GM10266 (cell line): Measurements from ENCODE around the gene PALD1.
"Not testable (repeated sequence)": the region's sequence is repeated elsewhere in the genome, so short reads cannot be mapped to it uniquely, and the experiment has no call there.

Experiments
- DNase-seq: peaks from one replicate; pipeline ENCODE4 v3.0.0; 2012; ENCODE audit errors: extremely low spot score
- TF ChIP-seq, protein P1 (sequence below): IDR thresholded peaks from 2 replicates; pipeline ENCODE4 v1.5.1; 2012; ENCODE audit warnings: mild to moderate bottlenecking, low read depth; ENCODE audit not compliant: control insufficient read depth, insufficient read depth; ENCODE audit errors: missing control alignments

Gene PALD1

DNA sequence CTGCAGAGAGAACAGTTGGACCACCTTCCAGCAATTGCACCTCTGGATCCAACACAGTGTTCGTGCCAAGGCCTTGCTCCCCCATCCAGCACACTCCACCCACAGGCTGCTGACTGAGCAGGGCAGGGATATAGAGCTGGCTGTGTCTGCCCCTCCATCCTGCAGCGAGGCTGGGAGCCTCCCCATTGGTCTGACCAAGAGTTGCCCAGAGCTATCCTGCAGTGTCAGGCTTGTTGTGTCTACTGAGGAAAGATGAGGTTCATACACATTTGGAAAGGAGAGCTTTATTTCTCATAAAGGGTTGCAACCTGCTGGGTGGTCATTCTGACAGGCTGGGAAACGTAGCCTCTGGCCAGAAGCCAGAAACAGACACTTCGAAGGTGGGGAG, 96.9 kb downstream of the PALD1 start:
- no peak for DNase-seq
- TF ChIP-seq, protein P1, sequence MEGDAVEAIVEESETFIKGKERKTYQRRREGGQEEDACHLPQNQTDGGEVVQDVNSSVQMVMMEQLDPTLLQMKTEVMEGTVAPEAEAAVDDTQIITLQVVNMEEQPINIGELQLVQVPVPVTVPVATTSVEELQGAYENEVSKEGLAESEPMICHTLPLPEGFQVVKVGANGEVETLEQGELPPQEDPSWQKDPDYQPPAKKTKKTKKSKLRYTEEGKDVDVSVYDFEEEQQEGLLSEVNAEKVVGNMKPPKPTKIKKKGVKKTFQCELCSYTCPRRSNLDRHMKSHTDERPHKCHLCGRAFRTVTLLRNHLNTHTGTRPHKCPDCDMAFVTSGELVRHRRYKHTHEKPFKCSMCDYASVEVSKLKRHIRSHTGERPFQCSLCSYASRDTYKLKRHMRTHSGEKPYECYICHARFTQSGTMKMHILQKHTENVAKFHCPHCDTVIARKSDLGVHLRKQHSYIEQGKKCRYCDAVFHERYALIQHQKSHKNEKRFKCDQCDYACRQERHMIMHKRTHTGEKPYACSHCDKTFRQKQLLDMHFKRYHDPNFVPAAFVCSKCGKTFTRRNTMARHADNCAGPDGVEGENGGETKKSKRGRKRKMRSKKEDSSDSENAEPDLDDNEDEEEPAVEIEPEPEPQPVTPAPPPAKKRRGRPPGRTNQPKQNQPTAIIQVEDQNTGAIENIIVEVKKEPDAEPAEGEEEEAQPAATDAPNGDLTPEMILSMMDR = no peak

DNA sequence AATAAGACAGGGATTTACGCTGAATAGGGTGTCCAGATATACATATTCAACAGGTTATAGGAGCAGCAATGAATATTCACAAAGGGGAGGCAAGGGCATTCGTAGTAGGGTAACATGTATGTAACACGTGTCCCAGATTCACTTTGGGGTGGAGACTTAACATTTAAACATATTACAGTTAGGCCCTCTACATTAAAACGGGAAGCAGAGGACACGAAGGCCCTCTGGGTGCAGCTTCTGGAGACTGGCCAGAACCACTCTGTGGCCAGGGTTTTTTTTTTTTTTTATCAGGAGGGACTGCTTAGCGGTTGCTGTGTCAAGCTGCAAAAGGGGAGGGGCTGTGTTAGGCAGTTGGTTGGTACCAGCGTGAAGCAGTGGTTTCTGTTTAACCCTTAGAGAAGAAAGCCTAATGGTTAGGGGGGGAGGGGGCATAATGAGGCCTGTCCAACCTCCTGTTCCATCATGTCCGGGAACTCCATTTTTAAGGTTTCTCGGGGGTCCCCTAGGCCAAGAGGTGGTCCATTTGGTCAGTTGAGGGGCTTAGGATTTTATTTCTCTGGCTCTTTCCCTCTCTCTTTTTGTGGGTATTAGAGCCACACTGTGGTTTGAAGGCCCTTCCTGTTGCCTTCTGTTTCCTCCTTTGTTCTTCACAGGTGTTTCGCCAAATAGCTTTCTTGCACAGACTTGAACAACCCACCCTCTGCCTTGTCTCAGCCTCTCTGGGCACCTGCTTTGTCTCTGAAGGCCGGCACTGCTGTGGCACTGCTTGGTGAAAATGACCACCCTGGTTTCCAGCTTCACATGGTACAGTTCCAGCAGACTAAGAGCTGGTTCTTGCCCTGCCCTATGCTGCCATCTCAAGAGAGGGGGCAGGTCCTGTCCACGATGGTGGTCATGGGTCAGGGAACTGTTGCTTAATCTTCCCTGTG, 97.6 kb downstream of the PALD1 start:
- TF ChIP-seq, protein P1 = no peak
- DNase-seq = peak; percentile 47

DNA sequence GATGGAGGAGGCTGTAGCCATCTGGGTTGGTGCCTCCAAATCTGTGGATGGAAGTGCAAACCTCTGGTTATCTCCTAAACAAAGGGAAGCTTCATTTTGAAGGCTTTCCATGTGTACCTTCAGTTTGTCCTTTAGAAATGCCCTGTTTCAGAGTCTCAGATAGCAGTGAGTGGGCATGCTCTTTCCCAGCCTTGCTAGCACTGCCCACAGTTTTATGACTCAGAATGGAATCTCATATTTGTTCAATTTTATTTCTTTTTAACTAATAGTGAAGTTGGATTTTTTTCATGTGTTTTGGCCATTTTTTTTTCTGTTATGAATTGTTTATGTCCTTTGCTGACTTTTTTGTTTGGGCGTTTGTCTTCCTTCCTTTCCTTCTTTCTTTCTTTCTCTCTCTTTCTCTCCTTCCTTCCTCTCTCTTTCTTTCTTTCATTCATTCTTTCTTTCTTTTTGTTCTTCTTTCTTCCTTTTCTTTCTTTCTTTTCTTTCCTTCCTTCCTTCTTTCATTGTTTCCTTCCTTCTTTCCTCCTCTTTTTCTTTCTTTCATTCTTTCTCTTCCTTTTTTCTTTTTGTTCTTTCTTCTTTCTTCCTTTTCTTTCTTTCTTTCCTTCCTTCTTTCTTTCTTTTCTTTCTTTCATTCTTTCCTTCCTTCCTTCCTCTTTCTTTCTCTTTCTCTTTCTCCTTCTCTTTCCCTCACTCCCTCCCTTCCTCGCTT, 98.4 kb downstream of the PALD1 start:
- TF ChIP-seq, protein P1 = no peak
- no peak for DNase-seq

DNA sequence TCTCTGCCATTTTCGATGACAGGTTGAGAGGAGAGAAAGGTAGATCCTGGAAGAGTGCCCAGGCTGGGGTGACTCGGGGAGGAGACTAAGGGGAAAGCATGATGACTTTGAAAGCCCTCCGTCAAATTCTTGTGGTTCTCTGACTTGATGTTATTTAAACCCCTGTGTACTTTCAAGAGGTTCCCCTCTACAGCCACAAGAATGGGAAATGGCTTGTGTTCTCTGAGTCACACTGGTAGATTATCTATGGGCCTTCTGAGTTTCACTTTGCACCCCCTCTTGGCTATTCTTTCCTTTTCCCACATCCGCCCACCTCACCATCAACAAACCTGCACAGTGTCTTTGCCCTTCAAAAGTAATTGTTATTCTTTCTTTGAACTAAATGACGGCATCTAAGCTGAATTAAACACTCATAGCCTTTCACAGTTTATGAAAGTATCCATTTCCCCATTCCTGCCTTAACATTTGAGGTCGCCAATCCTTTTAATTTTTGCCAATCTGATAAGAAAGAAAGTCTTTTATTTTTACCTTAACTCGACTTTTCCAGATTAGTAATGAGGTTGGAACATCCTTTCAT, 99.9 kb downstream of the PALD1 start:
- DNase-seq = peak; percentile 68
- TF ChIP-seq, protein P1 = no peak

DNA sequence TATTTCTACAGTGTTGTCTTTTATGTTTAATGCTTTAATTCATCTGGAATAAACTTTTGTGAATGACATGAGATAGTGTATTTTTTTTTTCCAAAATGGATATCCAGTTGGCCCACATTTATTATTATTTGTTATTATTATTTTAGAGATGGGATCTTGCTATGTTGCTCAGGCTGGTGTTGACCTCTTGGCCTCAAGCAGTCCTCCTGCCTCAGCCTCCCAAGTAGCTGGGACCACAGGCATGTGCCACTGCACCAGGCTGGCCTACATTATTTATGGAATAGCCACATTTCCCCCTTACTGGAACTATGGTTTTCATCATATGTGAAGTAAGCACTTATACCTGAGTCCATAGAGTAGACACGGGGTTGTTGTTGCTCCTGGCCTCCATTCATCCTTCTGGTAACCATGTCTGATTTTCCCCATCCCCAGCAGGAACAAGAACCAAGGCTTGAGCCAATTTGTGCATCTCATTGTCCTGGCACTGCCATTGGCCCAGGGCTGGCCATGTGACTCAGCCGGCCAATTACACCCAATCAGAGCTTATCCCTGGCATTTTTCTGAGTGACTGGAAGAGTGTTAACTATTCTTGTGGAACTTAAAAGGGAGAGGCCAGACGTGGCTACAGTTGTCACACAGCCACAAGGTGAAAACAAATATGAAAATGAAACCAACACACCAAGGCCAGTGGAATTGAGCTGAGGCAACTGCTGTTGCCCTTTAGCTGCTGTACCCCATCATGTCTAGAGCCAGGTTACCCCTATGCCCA, 100.9 kb downstream of the PALD1 start:
- TF ChIP-seq, protein P1 = no peak
- no peak for DNase-seq

DNA sequence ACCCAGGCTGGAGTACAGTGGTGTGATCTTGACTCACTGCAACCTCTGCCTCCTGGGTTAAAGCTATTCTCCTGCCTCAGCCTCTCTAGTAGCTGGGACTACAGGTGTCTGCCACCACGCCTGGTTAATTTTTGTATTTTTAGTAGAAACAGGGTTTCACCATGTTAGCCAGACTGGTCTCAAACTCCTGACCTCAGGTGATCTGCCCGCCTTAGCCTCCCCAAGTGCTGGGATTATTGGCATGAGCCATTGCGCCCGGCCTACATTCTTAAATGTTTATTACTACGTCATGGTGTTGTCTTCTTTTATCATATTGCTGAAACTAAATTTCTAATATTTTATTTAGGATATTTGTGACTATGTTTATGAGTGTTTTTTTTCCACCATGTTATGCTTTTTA, 102.6 kb downstream of the PALD1 start:
- DNase-seq = not testable (repeated sequence)
